HT-29 (cell line): ENCODE results near the gene TMEM205. TPM values are rescaled to one million over a fixed set of nuclear protein-coding genes. Genes with fewer than 3 reads are reported as not detected.
A peak's percentile ranks its signal among the peaks of the same experiment; 100 is the strongest.

ENCODE experiments used
- DNase-seq: peaks from one replicate; pipeline ENCODE4 v3.0.0-alpha.2; 2015; ENCODE audit warnings: low spot score
- total RNA-seq: library from RNA; depleted of rRNA; stranded (reverse); fragments of >200 nt; shearing (Covaris generic); gene quantifications from 2 replicates; pipeline ENCODE4 v1.2.3, GENCODE V29; 2014; rRNA removed

The TMEM205 gene
- total RNA-seq, 1 experiment from 2014 or later = 97.3 TPM

GRCh38 chr19:11300811-11301120, 45.3 kb downstream of the TMEM205 start:
- DNase-seq = no peak

- no peak for DNase-seq
Measured at GRCh38 chr19:11299946-11300810, 45.9 kb downstream of the TMEM205 start.

GRCh38 chr19:11296264-11296663, 49.8 kb downstream of the TMEM205 start:
- no peak for DNase-seq

- DNase-seq = no peak
Measured at GRCh38 chr19:11295665-11296245, 50.3 kb downstream of the TMEM205 start, which contains the start of gene TSPAN16. Gene TSPAN16 (plus strand): TSS chr19:11296160. CDS start chr19:11296298, 138 bp downstream.

GRCh38 chr19:11295180-11295579, 50.9 kb downstream of the TMEM205 start:
- no peak for DNase-seq

- peak; percentile 86 for DNase-seq
Measured at GRCh38 chr19:11293433-11294389, 52.4 kb downstream of the TMEM205 start.

Other genes starting within 250 kb of the TMEM205 start
- 98.0 and 106 TPM in 2 replicates for gene SPC24, start 190.5 kb downstream of the TMEM205 start, total RNA-seq
- 30.8 and 35.8 TPM in 2 replicates for gene KANK2, start 148.7 kb downstream of the TMEM205 start, total RNA-seq
- not detected in 2 replicates for gene ANGPTL8, start 106.6 kb downstream of the TMEM205 start, total RNA-seq
- 12.7 and 19.4 TPM in 2 replicates for gene DOCK6, start 83.7 kb downstream of the TMEM205 start, total RNA-seq
- gene TSPAN16, start 50.1 kb downstream of the TMEM205 start, total RNA-seq = not detected in 2 replicates
- 17.5 and 20.5 TPM in 2 replicates for gene RAB3D, start 6.6 kb downstream of the TMEM205 start, total RNA-seq
- 3.5 and 9.2 TPM in 2 replicates for gene CCDC159, start 251 bp upstream of the TMEM205 start, total RNA-seq
- 1.7 and 3.6 TPM in 2 replicates for gene PLPPR2, start 9.2 kb upstream of the TMEM205 start, total RNA-seq
- 3.9 and 5.4 TPM in 2 replicates for gene SWSAP1, start 28.4 kb upstream of the TMEM205 start, total RNA-seq
- gene EPOR, start 38.0 kb upstream of the TMEM205 start, total RNA-seq = 3.7 and 3.8 TPM in 2 replicates
- 69.4 and 71.5 TPM in 2 replicates for gene RGL3, start 73.0 kb upstream of the TMEM205 start, total RNA-seq
- gene ODAD3, start 88.9 kb upstream of the TMEM205 start, total RNA-seq = not detected in 2 replicates
- 145 and 159 TPM in 2 replicates for gene PRKCSH, start 89.4 kb upstream of the TMEM205 start, total RNA-seq
- gene ELAVL3, start 134.8 kb upstream of the TMEM205 start, total RNA-seq = not detected in 2 replicates
- gene ZNF653, start 159.6 kb upstream of the TMEM205 start, total RNA-seq = 7.5 and 9.8 TPM in 2 replicates
- gene ECSIT, start 182.9 kb upstream of the TMEM205 start, total RNA-seq = 55.7 and 56.4 TPM in 2 replicates
- gene CNN1, start 192.6 kb upstream of the TMEM205 start, total RNA-seq = not detected in 2 replicates
- 41.0 and 48.1 TPM in 2 replicates for gene ELOF1, start 213.0 kb upstream of the TMEM205 start, total RNA-seq
- gene ACP5, start 231.4 kb upstream of the TMEM205 start, total RNA-seq = 0.83 and 1.4 TPM in 2 replicates